SK-N-SH treated with all-trans-retinoic acid at 6 μM for 48 hours (cell line): ENCODE measurements around the gene MAP9.
"Not testable (repeated sequence)": the region's sequence is repeated elsewhere in the genome, so short reads cannot be mapped to it uniquely, and the experiment has no call there.

Experiments
- ATAC-seq: fragments of 200-7000 bp; cut with Tn5 transposase; 3 replicates; pipeline ENCODE4 v1.9.1; 2020; ENCODE audit warnings: mild to moderate bottlenecking, moderate library complexity
- ARNTL ChIP-seq: fragments of 450-650 bp; formaldehyde crosslinking; IDR thresholded peaks from 2 replicates; pipeline ENCODE4 v1.5.0; 2020; ENCODE audit warnings: low read depth, mild to moderate bottlenecking, moderate library complexity, borderline replicate concordance
- BACH2 ChIP-seq: fragments of 250-450 bp; sonication (Bioruptor Pico); IDR thresholded peaks from 2 replicates; pipeline ENCODE4 v1.9.0; 2021; ENCODE audit warnings: mild to moderate bottlenecking, borderline replicate concordance
- CREB5 ChIP-seq: fragments of 250-450 bp; sonication (Bioruptor Pico); IDR thresholded peaks from 2 replicates; pipeline ENCODE4 v1.5.1; 2020; ENCODE audit warnings: low read depth, mild to moderate bottlenecking, moderate library complexity
- CSRNP3 ChIP-seq: fragments of 250-450 bp; sonication (Bioruptor Pico); IDR thresholded peaks from 2 replicates; pipeline ENCODE4 v1.5.1; 2021; ENCODE audit warnings: mild to moderate bottlenecking, moderate library complexity
- ESRRG ChIP-seq: fragments of 250-450 bp; sonication (Bioruptor Pico); IDR thresholded peaks from 2 replicates; pipeline ENCODE4 v1.6.1; 2021; ENCODE audit warnings: mild to moderate bottlenecking
- GLIS3 ChIP-seq: fragments of 250-450 bp; sonication (Bioruptor Pico); IDR thresholded peaks from 2 replicates; pipeline ENCODE4 v1.5.0; 2020; ENCODE audit warnings: mild to moderate bottlenecking, moderate library complexity
- ISL1 ChIP-seq: fragments of 250-450 bp; sonication (Bioruptor Pico); IDR thresholded peaks from 2 replicates; pipeline ENCODE4 v2.1.2; 2022; ENCODE audit warnings: mild to moderate bottlenecking, moderate library complexity
- OSR1 ChIP-seq: fragments of 250-450 bp; sonication (Bioruptor Pico); IDR thresholded peaks from 2 replicates; pipeline ENCODE4 v1.8.0; 2022; ENCODE audit warnings: moderate library complexity, mild to moderate bottlenecking, inconsistent platforms
- PATZ1 ChIP-seq: fragments of 250-450 bp; sonication (Bioruptor Pico); IDR thresholded peaks from 2 replicates; pipeline ENCODE4 v1.8.0; 2020; ENCODE audit warnings: mild to moderate bottlenecking, moderate library complexity, borderline replicate concordance
- POU6F1 ChIP-seq: fragments of 250-450 bp; sonication (Bioruptor Pico); IDR thresholded peaks from 2 replicates; pipeline ENCODE4 v1.8.0; 2021; ENCODE audit warnings: low read depth, mild to moderate bottlenecking, moderate library complexity, borderline replicate concordance
- PPARA ChIP-seq: fragments of 250-450 bp; sonication (Bioruptor Pico); IDR thresholded peaks from 2 replicates; pipeline ENCODE4 v1.5.0; 2020; ENCODE audit warnings: mild to moderate bottlenecking, borderline replicate concordance
- RARB ChIP-seq: fragments of 250-450 bp; sonication (Bioruptor Pico); IDR thresholded peaks from 2 replicates; pipeline ENCODE4 v1.8.0; 2021; ENCODE audit warnings: mild to moderate bottlenecking, moderate library complexity
- TCF4 ChIP-seq: fragments of 250-450 bp; sonication (Bioruptor Pico); IDR thresholded peaks from 2 replicates; pipeline ENCODE4 v1.8.0; 2021; ENCODE audit warnings: mild to moderate bottlenecking, moderate library complexity, borderline replicate concordance
- TOX ChIP-seq: fragments of 250-450 bp; sonication (Bioruptor Pico); IDR thresholded peaks from 2 replicates; pipeline ENCODE4 v1.8.0; 2021; ENCODE audit warnings: mild to moderate bottlenecking, moderate library complexity, borderline replicate concordance
- TSHZ2 ChIP-seq: fragments of 250-450 bp; sonication (Bioruptor Pico); IDR thresholded peaks from 2 replicates; pipeline ENCODE4 v1.5.0; 2020; ENCODE audit warnings: mild to moderate bottlenecking, moderate library complexity
- ZC3H10 ChIP-seq: fragments of 250-450 bp; sonication (Bioruptor Pico); IDR thresholded peaks from 2 replicates; pipeline ENCODE4 v1.5.1; 2021; ENCODE audit warnings: mild to moderate bottlenecking, moderate library complexity
- ZFP3 ChIP-seq: fragments of 250-450 bp; sonication (Bioruptor Pico); IDR thresholded peaks from 2 replicates; pipeline ENCODE4 v1.5.0; 2020; ENCODE audit warnings: mild to moderate bottlenecking, moderate library complexity
- ZFP30 ChIP-seq: fragments of 450-650 bp; formaldehyde crosslinking; IDR thresholded peaks from 2 replicates; pipeline ENCODE4 v1.5.0; 2022; ENCODE audit warnings: mild to moderate bottlenecking, moderate library complexity
- ZNF565 ChIP-seq: fragments of 450-650 bp; formaldehyde crosslinking; conservative IDR thresholded peaks from 2 replicates; pipeline ENCODE4 v1.5.0; 2020; ENCODE audit warnings: low read depth, mild to moderate bottlenecking, moderate library complexity
- ZNF70 ChIP-seq: fragments of 450-650 bp; formaldehyde crosslinking; IDR thresholded peaks from 2 replicates; pipeline ENCODE4 v1.5.0; 2020; ENCODE audit warnings: mild to moderate bottlenecking, moderate library complexity
- ZNF8 ChIP-seq: fragments of 450-650 bp; formaldehyde crosslinking; IDR thresholded peaks from 2 replicates; pipeline ENCODE4 v1.5.0; 2020; ENCODE audit warnings: mild to moderate bottlenecking, moderate library complexity

Gene MAP9

GRCh38 chr4:155319516-155319915 is 57.2 kb downstream of the MAP9 start:
- no peak for ATAC-seq
- TF ChIP-seq POU6F1 (no peak), CREB5 (no peak), GLIS3 (no peak), ZFP30 (CRISPR knock-in tag) (no peak), ZNF565 (CRISPR knock-in tag) (no peak), OSR1 (no peak), CSRNP3 (CRISPR knock-in tag) (no peak), ZC3H10 (CRISPR knock-in tag) (no peak), ARNTL (no peak), ESRRG (CRISPR knock-in tag) (no peak), RARB (no peak)

GRCh38 chr4:155312027-155312426 is 64.7 kb downstream of the MAP9 start:
- not testable (repeated sequence) for ATAC-seq

- ATAC-seq = no peak
- TF ChIP-seq TSHZ2 (CRISPR knock-in tag) (no peak), CSRNP3 (CRISPR knock-in tag) (no peak), TOX (CRISPR knock-in tag) (no peak)
- TF ChIP-seq, all 23 proteins: peak for 0
These were observed 69.0 kb downstream of the MAP9 start for GRCh38 chr4:155307731-155308277.

- TF ChIP-seq ZNF8 (CRISPR knock-in tag) (no peak), PPARA (CRISPR knock-in tag) (no peak), PATZ1 (CRISPR knock-in tag) (no peak), OSR1 (no peak), ZNF565 (CRISPR knock-in tag) (no peak), TCF4 (CRISPR knock-in tag) (no peak), CSRNP3 (CRISPR knock-in tag) (no peak), BACH2 (CRISPR knock-in tag) (no peak), ZFP3 (no peak), ISL1 (no peak), ZNF70 (CRISPR knock-in tag) (no peak)
- no peak for ATAC-seq
These were observed 71.1 kb downstream of the MAP9 start for GRCh38 chr4:155305619-155306018.
